ENCODE data around the gene ARF1.

GRCh38 chr1:228037401-228038386 is 44.8 kb upstream of the ARF1 start:
- TF ChIP-seq, protein P1, sequence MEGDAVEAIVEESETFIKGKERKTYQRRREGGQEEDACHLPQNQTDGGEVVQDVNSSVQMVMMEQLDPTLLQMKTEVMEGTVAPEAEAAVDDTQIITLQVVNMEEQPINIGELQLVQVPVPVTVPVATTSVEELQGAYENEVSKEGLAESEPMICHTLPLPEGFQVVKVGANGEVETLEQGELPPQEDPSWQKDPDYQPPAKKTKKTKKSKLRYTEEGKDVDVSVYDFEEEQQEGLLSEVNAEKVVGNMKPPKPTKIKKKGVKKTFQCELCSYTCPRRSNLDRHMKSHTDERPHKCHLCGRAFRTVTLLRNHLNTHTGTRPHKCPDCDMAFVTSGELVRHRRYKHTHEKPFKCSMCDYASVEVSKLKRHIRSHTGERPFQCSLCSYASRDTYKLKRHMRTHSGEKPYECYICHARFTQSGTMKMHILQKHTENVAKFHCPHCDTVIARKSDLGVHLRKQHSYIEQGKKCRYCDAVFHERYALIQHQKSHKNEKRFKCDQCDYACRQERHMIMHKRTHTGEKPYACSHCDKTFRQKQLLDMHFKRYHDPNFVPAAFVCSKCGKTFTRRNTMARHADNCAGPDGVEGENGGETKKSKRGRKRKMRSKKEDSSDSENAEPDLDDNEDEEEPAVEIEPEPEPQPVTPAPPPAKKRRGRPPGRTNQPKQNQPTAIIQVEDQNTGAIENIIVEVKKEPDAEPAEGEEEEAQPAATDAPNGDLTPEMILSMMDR (conservative IDR thresholded peaks at IDR 0.05; ENCODE audit: low read length), result no peak
- TF ChIP-seq EZH2phosphoT487 (IDR thresholded peaks at IDR 0.05; ENCODE audit: borderline replicate concordance, low read depth, low read length), result no peak

Data from OCI-LY7 (cell line).